ENCODE data around the gene ADGRB3.

ADGRB3 gene

DNA sequence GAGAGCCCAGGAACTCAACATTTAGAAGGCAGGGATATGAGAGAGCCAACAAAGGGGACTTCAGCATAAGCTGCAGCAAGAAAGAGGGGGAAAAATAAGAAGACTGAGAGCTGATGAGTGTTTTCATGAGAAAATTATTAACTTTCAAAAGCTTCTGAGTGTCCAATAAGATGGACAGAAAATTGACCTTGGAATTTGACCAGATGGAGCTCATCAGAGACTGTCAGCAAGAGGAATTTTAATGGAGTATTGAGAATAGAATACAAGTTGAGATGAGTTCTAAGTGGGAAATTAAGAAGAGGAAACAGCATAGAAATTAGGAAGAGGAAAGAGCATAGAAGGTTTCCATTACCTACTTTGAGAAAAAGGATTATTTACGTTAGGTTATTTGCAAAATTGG is 733.5 kb downstream of the ADGRB3 start:
- H3K4me3 ChIP-seq (ENCODE audit: low read length), result no peak overlapping the region
- DNase-seq (ENCODE audit: low read depth), result no peak
- TF ChIP-seq, protein P1, sequence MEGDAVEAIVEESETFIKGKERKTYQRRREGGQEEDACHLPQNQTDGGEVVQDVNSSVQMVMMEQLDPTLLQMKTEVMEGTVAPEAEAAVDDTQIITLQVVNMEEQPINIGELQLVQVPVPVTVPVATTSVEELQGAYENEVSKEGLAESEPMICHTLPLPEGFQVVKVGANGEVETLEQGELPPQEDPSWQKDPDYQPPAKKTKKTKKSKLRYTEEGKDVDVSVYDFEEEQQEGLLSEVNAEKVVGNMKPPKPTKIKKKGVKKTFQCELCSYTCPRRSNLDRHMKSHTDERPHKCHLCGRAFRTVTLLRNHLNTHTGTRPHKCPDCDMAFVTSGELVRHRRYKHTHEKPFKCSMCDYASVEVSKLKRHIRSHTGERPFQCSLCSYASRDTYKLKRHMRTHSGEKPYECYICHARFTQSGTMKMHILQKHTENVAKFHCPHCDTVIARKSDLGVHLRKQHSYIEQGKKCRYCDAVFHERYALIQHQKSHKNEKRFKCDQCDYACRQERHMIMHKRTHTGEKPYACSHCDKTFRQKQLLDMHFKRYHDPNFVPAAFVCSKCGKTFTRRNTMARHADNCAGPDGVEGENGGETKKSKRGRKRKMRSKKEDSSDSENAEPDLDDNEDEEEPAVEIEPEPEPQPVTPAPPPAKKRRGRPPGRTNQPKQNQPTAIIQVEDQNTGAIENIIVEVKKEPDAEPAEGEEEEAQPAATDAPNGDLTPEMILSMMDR (conservative IDR thresholded peaks at IDR 0.05; ENCODE audit: low read depth, low read length), result no peak

DNA sequence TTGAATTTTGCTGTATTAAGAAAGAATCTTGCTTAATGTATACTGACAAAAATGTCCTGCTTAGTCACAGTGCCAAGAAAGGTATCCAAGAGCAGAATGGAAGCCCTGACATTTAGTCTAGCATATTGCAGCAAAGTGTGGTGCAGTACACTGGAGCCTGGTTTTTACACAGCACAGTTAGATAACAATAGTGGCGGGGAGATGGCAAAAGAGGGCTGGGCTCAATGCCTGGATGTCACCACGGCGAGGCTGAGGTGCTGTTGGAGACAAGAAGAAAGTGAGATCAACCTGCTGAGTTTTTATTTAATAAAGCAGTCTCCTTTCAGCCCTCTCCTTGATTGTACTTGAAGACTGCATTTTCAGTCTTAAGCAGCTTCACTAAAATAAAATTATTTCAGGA is 735.7 kb downstream of the ADGRB3 start:
- TF ChIP-seq, protein P1 (conservative IDR thresholded peaks at IDR 0.05; ENCODE audit: low read depth, low read length), result no peak
- no peak for DNase-seq (ENCODE audit: low read depth)
- H3K4me3 ChIP-seq (ENCODE audit: low read length), result no peak overlapping the region

DNA sequence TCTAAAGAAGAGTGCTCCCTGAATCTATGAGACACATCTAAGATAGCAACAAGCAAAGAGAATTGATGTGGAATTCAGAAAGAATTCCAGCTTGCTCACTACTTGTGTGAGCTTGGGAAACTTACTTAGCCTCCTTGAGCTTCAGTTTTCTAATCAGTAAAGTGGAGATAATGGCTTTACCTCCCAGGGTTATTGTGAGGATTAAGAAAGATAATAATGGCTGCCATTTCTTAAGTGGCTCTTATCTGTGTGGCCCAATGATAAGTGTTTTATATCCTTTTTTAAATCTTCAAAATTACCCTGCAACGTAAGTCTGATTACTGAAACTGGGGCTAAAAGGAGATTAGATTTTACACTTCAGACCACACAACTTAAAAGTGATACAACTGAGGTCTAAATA is 743.2 kb downstream of the ADGRB3 start:
- no peak for DNase-seq (ENCODE audit: low read depth)
- H3K4me3 ChIP-seq (ENCODE audit: low read length), result no peak overlapping the region
- TF ChIP-seq, protein P1 (conservative IDR thresholded peaks at IDR 0.05; ENCODE audit: low read depth, low read length), result no peak

DNA sequence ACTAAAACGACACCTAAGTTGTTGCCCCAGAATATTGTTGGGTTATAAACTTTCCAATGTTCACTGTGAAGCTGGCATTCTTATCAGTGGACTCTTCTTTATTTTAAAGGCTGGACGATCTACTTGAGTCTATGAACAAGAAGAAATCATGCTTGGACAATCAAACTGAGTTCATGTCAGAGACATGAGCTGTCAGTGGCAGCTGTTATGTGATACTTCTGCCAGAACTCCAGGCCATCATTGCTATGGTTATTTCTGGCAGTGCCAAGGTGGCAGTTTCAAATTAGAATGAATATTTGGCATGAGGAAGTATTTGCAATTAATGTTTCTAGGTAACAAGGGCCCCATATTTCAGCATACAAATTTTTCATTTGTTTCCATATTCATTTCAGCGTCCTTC is 744.4 kb downstream of the ADGRB3 start:
- TF ChIP-seq, protein P1 (conservative IDR thresholded peaks at IDR 0.05; ENCODE audit: low read depth, low read length), result no peak
- no peak for DNase-seq (ENCODE audit: low read depth)
- no peak overlapping the region for H3K4me3 ChIP-seq (ENCODE audit: low read length)

DNA sequence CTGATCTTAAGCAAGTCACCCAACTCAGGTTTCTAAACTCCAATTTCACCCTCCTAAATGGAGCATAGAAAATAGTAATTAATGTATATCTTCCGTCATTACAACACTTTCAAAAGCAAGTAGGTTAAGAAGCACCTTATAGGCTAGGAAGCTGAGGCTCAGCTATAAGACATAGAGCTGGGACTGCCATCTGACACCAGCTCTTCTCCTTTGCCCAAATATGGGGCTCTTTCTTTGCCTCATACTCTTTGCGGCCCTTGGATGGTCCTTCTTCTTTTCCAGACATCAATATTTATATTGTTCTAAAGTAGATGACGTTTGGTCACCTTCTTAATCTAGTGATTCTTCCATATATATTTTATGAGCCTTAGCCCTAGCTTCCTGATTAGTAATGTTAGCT is 748.5 kb downstream of the ADGRB3 start:
- TF ChIP-seq, protein P1 (conservative IDR thresholded peaks at IDR 0.05; ENCODE audit: low read depth, low read length), result no peak
- no peak overlapping the region for H3K4me3 ChIP-seq (ENCODE audit: low read length)
- no peak for DNase-seq (ENCODE audit: low read depth)

DNA sequence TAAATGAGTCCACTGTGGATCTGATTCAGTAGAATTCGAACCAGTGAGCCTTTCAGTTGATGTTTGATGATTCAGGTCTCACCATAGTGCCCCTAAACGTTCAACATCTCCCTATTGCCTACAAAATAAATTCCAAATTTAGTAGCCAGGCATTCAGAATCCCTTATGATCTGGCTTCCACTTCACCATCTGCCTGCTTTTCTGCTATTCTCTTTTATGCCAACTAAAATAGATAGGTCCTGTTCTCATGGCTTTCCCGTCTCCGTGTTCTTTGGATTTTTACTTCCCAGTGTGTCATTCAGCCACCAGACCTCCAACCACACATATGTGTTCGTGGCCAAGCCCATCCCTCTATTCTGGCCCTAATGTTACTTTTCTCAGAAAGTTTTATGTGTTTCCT is 751.3 kb downstream of the ADGRB3 start:
- TF ChIP-seq, protein P1 (conservative IDR thresholded peaks at IDR 0.05; ENCODE audit: low read depth, low read length), result no peak
- no peak for DNase-seq (ENCODE audit: low read depth)
- no peak overlapping the region for H3K4me3 ChIP-seq (ENCODE audit: low read length)

DNA sequence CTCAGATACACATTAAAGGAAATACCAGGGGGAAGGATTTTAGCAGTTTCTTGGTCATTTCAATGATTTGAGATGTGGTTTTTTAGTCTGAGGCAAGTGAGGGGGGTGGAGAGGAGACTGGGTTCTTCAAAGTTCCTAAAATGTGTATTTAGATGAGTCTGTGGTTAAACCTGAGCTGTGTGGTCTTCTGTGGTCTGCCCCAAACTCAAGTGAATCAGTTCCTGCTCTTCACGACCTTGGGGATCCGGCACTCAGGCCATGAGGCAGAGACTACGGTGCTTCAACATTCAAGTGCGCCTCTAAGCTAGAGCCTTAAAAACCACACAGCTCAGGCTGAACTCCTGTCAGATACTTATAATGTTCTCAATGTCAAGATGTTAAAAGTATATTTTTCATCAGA is 755.0 kb downstream of the ADGRB3 start:
- TF ChIP-seq, protein P1 (conservative IDR thresholded peaks at IDR 0.05; ENCODE audit: low read depth, low read length), result no peak
- no peak overlapping the region for H3K4me3 ChIP-seq (ENCODE audit: low read length)
- no peak for DNase-seq (ENCODE audit: low read depth)
